RPMI8226 (cell line): ENCODE results near the gene VIPR1.

ENCODE experiments used
- DNase-seq: peaks from one replicate; pipeline ENCODE4 v3.0.0-alpha.2; 2015

VIPR1 gene

DNA sequence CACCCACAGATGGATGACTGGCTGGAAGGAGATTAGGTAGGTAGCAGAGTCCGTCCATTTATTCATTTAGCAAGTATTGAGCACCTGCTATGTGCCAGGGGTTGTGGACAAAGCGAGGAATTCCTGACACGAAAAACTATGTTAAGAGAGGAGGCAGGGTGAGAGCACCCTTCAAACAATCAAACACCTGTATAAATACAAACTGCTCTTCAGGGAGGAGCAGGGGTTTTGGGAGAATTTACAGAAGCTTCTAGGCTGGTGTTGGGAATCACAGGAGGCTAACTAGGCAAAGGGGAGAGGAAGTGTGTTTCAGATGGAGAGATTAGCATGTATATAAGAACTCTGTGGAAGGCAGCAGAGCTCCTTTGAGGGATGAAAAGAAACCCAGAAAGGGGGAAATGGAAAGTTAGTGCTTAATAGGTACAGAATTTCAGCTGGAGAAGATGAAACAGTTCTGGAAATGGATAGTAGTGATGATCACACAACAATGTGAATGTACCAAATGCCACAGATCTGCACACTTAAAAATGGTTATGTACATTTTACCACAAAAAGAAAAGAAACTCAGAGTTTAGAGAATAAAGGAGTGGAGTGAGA lies 80.1 kb downstream of the VIPR1 start:
- DNase-seq, result no peak
